Pancreas (tissue), 10 donors: ENCODE results near the gene CIC. TPM values are rescaled to one million over a fixed set of nuclear protein-coding genes. Genes with fewer than 3 reads are reported as not detected.

Experiments
- ATAC-seq, 4 donors: fragments of 200-7000 bp; cut with Tn5 transposase; one replicate each; pipeline versions ENCODE4 v1.8.0 to v1.9.1; 2020; ENCODE audit warnings: mild to moderate bottlenecking in 4 of 4, moderate library complexity in 4 of 4
- DNase-seq, 6 donors: peaks; one replicate each; pipeline ENCODE4 v3.0.0-alpha.2; 2020
- FAIRE-seq: peaks from 2 replicates; lab custom pipeline; 2012; peaks lifted over from hg19 to GRCh38; lab: Jason Lieb, UNC
- H3K27ac ChIP-seq, 4 donors: fragments of 200-600 bp; sonication (generic); 1 replicate in 3 of 4; 2 replicates in 1 of 4; pipeline versions ENCODE4 v1.5.0 to v1.8.0; 2020
- H3K27me3 ChIP-seq, 4 donors: fragments of 200-600 bp; one replicate each; pipeline ENCODE4 v1.8.0; 2021
- H3K36me3 ChIP-seq, 3 donors: fragments of 200-600 bp; sonication (generic) in 1 of 3; one replicate each; pipeline versions ENCODE4 v1.5.0 to v1.8.0; 2020 to 2021
- H3K4me1 ChIP-seq, 3 donors: fragments of 200-600 bp; one replicate each; pipeline ENCODE4 v1.8.0; 2021
- H3K4me3 ChIP-seq, 4 donors: fragments of 200-600 bp; sonication (generic) in 2 of 4; one replicate each; pipeline versions ENCODE4 v1.5.0 to v1.8.0; 2020 to 2021
- H3K9me3 ChIP-seq, 4 donors: fragments of 200-600 bp; one replicate each; pipeline ENCODE4 v1.8.0; 2021
- CTCF ChIP-seq, 4 donors: fragments of 200-600 bp; sonication (generic) in 3 of 4; IDR thresholded peaks; one replicate each; pipeline versions ENCODE4 v1.5.0 to v1.8.0; 2021; ENCODE audit warnings: antibody characterized with exemption in 4 of 4
- WGBS, 2 donors: extraction: QIAGEN DNeasy Blood & Tissue Kit; methylation state at CpG; one replicate each; pipeline ENCODE4 v1.1.7; 2013; 5-methylcytosine and 5-hydroxymethylcytosine counted together
- intact Hi-C, 3 donors: fragments of 100-400 bp; cut with DNase I; formaldehyde crosslinking; loops; one replicate each; pipeline versions ENCODE4 v1.11.1 to v1.14.2; 2022
- polyA plus RNA-seq, 2 donors: library from polyadenylated mRNA; stranded (reverse); fragments of 200-250 nt; gene quantifications; one replicate each; pipeline ENCODE4 v1.2.3, GENCODE V29; 2013
- total RNA-seq, 6 donors: library from RNA; stranded (reverse); fragmentation: NEBNext Ultra II Directional in 4 of 6; extraction: Animal tissue kit (Norgen Biotek cat#: 25700) in 4 of 6; gene quantifications; one replicate each; pipeline versions ENCODE4 v1.2.1 to v1.2.4, GENCODE V29; 2021 to 2023
- donor health status: healthy with polysubstance abuse.
- donor health status: DM: no; HTN: no; CAD: no; lungs with moderate emphysema.
- donor health status: DM: no; HTN: no; CAD: no.
- donor health status: control.
- donor health status: control.
- donor health status: Bipolar disorder and iron deficiency.
- donor health status: DM: yes; HTN: yes; CAD: no.
- donor health status: DM: no; HTN: no; CAD: no.
- donor health status: DM: no; HTN: no; CAD: no.
- donor health status: DM: yes; HTN: yes; CAD: no.

CIC gene
- total and polyA plus RNA-seq, 8 donors = 27.7 to 65.0 (median 33.4) TPM

- Histone ChIP-seq H3K36me3 (peaks cover 0 to 11% (median 3%) of the 10 kb centered on the region in 3 donors), H3K27me3 (no peaks in the 10 kb centered on the region), H3K4me3 (peak overlapping the region; percentile 30 to 55 (median 44)), H3K4me1 (peaks cover 0 to 10% (median 8%) of the 10 kb centered on the region in 3 donors), H3K27ac (peak overlapping the region; percentile 100), H3K9me3 (no peaks in the 10 kb centered on the region)
- FAIRE-seq (peak; percentile 94), DNase-seq (peak; percentile 96 to 100 (median 99)), ATAC-seq (peak; percentile 80 to 87 (median 82))
- 0% methylated on average over 46 of the region's 46 CpGs for WGBS, 2 donors
- intact Hi-C loops = no loop called here
- TF ChIP-seq CTCF (IDR thresholded peaks at IDR 0.05) = no peak
Measured at GRCh38 chr19:42268142-42268703, 829 bp upstream of the CIC start.

- intact Hi-C loops = no loop called here
- DNase-seq = peak in 5 of 6 donors; percentile 46 to 76 (median 61)
- Histone ChIP-seq H3K27me3 (no peaks in the 10 kb centered on the region), H3K4me1 (peaks cover 0 to 14% (median 8%) of the 10 kb centered on the region in 3 donors), H3K4me3 (peak overlapping the region; percentile 5 to 57 (median 42)), H3K9me3 (no peaks in the 10 kb centered on the region), H3K27ac (peak overlapping the region; percentile 73 to 91 (median 82)), H3K36me3 (peaks cover 0 to 26% (median 13%) of the 10 kb centered on the region in 3 donors)
- no peak for FAIRE-seq
- WGBS, 2 donors = 23 to 34% methylated on average over 10 of the region's 10 CpGs
- TF ChIP-seq CTCF (IDR thresholded peaks at IDR 0.05) = no peak
- no peak for ATAC-seq
Measured at GRCh38 chr19:42269478-42270345, 660 bp downstream of the CIC start.

- DNase-seq (peak; percentile 45 to 81 (median 67)), FAIRE-seq (no peak), ATAC-seq (peak in 1 of 4 donors; percentile 5)
- Histone ChIP-seq H3K36me3 (peaks cover 0 to 29% (median 15%) of the 10 kb centered on the region in 3 donors), H3K4me1 (peaks cover 1 to 18% (median 8%) of the 10 kb centered on the region in 3 donors), H3K9me3 (no peaks in the 10 kb centered on the region), H3K4me3 (peak overlapping the region in 3 of 4 donors; percentile 32 to 57 (median 51)), H3K27ac (peak overlapping the region; percentile 73 to 91 (median 82)), H3K27me3 (no peaks in the 10 kb centered on the region)
- WGBS, 2 donors = 5 to 10% methylated on average over 17 to 18 of the region's 18 CpGs
- intact Hi-C loops = no loop called here
- TF ChIP-seq CTCF (IDR thresholded peaks at IDR 0.05) = no peak
Measured at GRCh38 chr19:42270346-42271044, 1.4 kb downstream of the CIC start.

- 33% methylated on average over 3 of the region's 3 CpGs for WGBS, 2 donors
- Histone ChIP-seq H3K27me3 (no peaks in the 10 kb centered on the region), H3K9me3 (no peaks in the 10 kb centered on the region), H3K4me3 (peak overlapping the region in 2 of 4 donors; percentile 51 to 57), H3K27ac (peak overlapping the region; percentile 73 to 91 (median 82)), H3K36me3 (peaks cover 0 to 29% (median 15%) of the 10 kb centered on the region in 3 donors), H3K4me1 (peaks cover 7 to 22% (median 8%) of the 10 kb centered on the region in 3 donors)
- no peak for FAIRE-seq
- intact Hi-C loops = no loop called here
- ATAC-seq = no peak
- TF ChIP-seq CTCF (IDR thresholded peaks at IDR 0.05) = no peak
- DNase-seq = peak in 1 of 6 donors; percentile 25
Measured at GRCh38 chr19:42271045-42271419, 2.0 kb downstream of the CIC start.
